ENCODE data around the gene LRSAM1. TPM values are rescaled to one million over a fixed set of nuclear protein-coding genes. Genes with fewer than 3 reads are reported as not detected.

Gene LRSAM1
- total and polyA plus RNA-seq, 11 donors, result 21.9 to 42.2 (median 31.6) TPM

- peak overlapping the region in 1 of 12 donors; percentile 95 for H3K27ac ChIP-seq
These were observed 3.1 kb upstream of the LRSAM1 start for GRCh38 chr9:127448112-127448805.

GRCh38 chr9:127449332-127449966 lies 1.9 kb upstream of the LRSAM1 start:
- H3K27me3 ChIP-seq, result no peaks in the 10 kb centered on the region
- H3K4me1 ChIP-seq, result peaks cover 7 to 44% (median 31%) of the 10 kb centered on the region in 12 donors
- peaks cover 0 to 3% (median 0%) of the 10 kb centered on the region in 12 donors for H3K9me3 ChIP-seq
- DNase-seq (no peak), ATAC-seq (no peak)
- TF ChIP-seq POLR2A (IDR thresholded peaks at IDR 0.05) (no peak), CTCF (IDR thresholded peaks at IDR 0.05) (no peak)
- WGBS, 4 donors, result 38 to 52% (median 49%) methylated on average over 5 of the region's 5 CpGs
- H3K36me3 ChIP-seq, result peaks cover 0 to 59% (median 55%) of the 10 kb centered on the region in 9 donors
- peak overlapping the region in 10 of 12 donors; percentile 91 to 98 (median 95) for H3K27ac ChIP-seq
- intact Hi-C loops (cut with DNase I), result no loop called here
- H3K4me3 ChIP-seq, result peak overlapping the region in 10 of 12 donors; percentile 64 to 93 (median 88)

More at GRCh38 chr9:127448112-127448805, 3.1 kb upstream of the LRSAM1 start:
- DNase-seq (no peak), ATAC-seq (no peak)
- Histone ChIP-seq H3K4me3 (peak overlapping the region in 1 of 12 donors; percentile 93), H3K4me1 (peaks cover 7 to 39% (median 31%) of the 10 kb centered on the region in 12 donors), H3K9me3 (peaks cover 0 to 8% (median 0%) of the 10 kb centered on the region in 12 donors), H3K27me3 (no peaks in the 10 kb centered on the region), H3K36me3 (peaks cover 0 to 67% (median 62%) of the 10 kb centered on the region in 9 donors)
- TF ChIP-seq POLR2A (IDR thresholded peaks at IDR 0.05) (no peak), CTCF (IDR thresholded peaks at IDR 0.05) (no peak)
- WGBS, 4 donors, result 89 to 92% (median 91%) methylated on average over 8 of the region's 8 CpGs
- intact Hi-C loops (cut with DNase I), result no loop called here

- Histone ChIP-seq H3K9me3 (no peaks in the 10 kb centered on the region), H3K36me3 (peaks cover 0 to 57% (median 50%) of the 10 kb centered on the region in 9 donors), H3K27ac (peak overlapping the region; percentile 90 to 98 (median 95)), H3K27me3 (no peaks in the 10 kb centered on the region), H3K4me1 (peaks cover 7 to 52% (median 35%) of the 10 kb centered on the region in 12 donors), H3K4me3 (peak overlapping the region; percentile 64 to 93 (median 89))
- ATAC-seq (peak in 3 of 4 donors; percentile 0 to 4 (median 2)), DNase-seq (no peak)
- no peak for TF ChIP-seq POLR2A (IDR thresholded peaks at IDR 0.05)
- TF ChIP-seq CTCF (IDR thresholded peaks at IDR 0.05), result no peak
- 3 to 5% (median 4%) methylated on average over 14 of the region's 14 CpGs for WGBS, 4 donors
- intact Hi-C loops (cut with DNase I), result loop anchor here in 2 of 10 donors (2.0 to 10.0 kb wide), 2 partner anchors 54 to 226 kb away; partner anchors contain the start of gene SLC2A8 (in 1 of the 2)
These were observed 1.0 kb upstream of the LRSAM1 start for GRCh38 chr9:127450243-127450760.

- intact Hi-C loops (cut with DNase I), result loop anchor here in 4 of 10 donors (1.0 to 10.0 kb wide), 3 partner anchors 27 to 227 kb away; partner anchors contain the start of genes ZNF79 (in 3 of the 4) and SLC2A8 (in 1 of the 4)
- 0 to 1% (median 0%) methylated on average over 12 to 14 of the region's 14 CpGs for WGBS, 4 donors
- ATAC-seq, result no peak
These were observed 223 bp downstream of the LRSAM1 start for GRCh38 chr9:127451608-127451857.

More at GRCh38 chr9:127451608-127451857, 223 bp downstream of the LRSAM1 start:
- no peak for TF ChIP-seq CTCF (IDR thresholded peaks at IDR 0.05)
- TF ChIP-seq POLR2A (IDR thresholded peaks at IDR 0.05), result no peak
- Histone ChIP-seq H3K9me3 (no peaks in the 10 kb centered on the region), H3K4me3 (peak overlapping the region; percentile 64 to 93 (median 89)), H3K4me1 (peaks cover 7 to 58% (median 36%) of the 10 kb centered on the region in 12 donors), H3K27ac (peak overlapping the region; percentile 90 to 98 (median 95)), H3K27me3 (no peaks in the 10 kb centered on the region), H3K36me3 (peaks cover 0 to 53% (median 42%) of the 10 kb centered on the region in 9 donors)
- no peak for DNase-seq
